HAP-1 (cell line): ENCODE data around the gene RPS6KA1.
"Not testable (repeated sequence)": the region's sequence is repeated elsewhere in the genome, so short reads cannot be mapped to it uniquely, and the experiment has no call there.

ENCODE experiments used
- DNase-seq, 2 experiments: peaks; one replicate each; pipeline ENCODE4 v3.0.0-alpha.2; 2016 to 2020; ENCODE audit warnings: low spot score in 2 of 2
- H3K27me3 ChIP-seq: fragments of 250-450 bp; sonication (Bioruptor Pico); 2 replicates; pipeline ENCODE4 v1.5.1; 2020; ENCODE audit warnings: low read depth, mild to moderate bottlenecking, moderate library complexity
- H3K36me3 ChIP-seq: fragments of 250-450 bp; sonication (Bioruptor Pico); replicated peaks from 2 replicates; pipeline ENCODE4 v1.5.1; 2020; ENCODE audit warnings: mild to moderate bottlenecking
- H3K4me1 ChIP-seq: fragments of 250-450 bp; sonication (Bioruptor Pico); 2 replicates; pipeline ENCODE4 v1.5.1; 2020; ENCODE audit warnings: mild to moderate bottlenecking
- H3K4me3 ChIP-seq: fragments of 250-450 bp; sonication (Bioruptor Pico); 2 replicates; pipeline ENCODE4 v1.5.1; 2020; ENCODE audit warnings: mild to moderate bottlenecking, moderate library complexity
- H3K9me3 ChIP-seq: fragments of 250-450 bp; sonication (Bioruptor Pico); 2 replicates; pipeline ENCODE4 v1.5.1; 2020; ENCODE audit warnings: mild to moderate bottlenecking, moderate library complexity
- in situ Hi-C: fragments of 300-500 bp; cut with MboI; formaldehyde crosslinking; loops from 3 replicates; pipeline ENCODE4 v1.14.3; 2020; ENCODE audit warnings: low sequenced_read_pairs, inconsistent platforms, mixed read lengths

Gene RPS6KA1

DNA sequence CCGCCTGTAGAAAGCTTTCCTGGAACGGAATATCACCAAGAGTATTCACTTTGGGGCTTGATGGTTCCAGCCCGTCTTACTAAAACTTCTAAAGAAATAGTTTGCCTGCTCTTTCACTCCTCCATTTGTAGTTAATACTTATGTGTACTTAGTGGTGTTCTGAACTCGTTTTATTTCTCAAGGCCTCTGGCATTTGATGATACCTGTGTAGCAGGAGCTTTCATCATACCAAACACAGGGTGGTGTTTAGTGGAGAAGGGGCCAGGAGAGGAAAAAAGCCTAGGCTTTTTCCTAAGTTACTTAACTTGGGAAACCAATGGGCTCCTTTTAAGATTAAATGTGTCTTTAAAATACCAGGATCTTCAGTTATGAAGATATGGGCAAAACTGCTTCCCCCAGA lies 74.3 kb downstream of the RPS6KA1 start:
- no peak for DNase-seq
- H3K4me3 ChIP-seq: no peak overlapping the region
- H3K4me1 ChIP-seq: peaks cover 7% of the 10 kb centered on the region; the same call in 1 of the 2 replicates
- H3K27me3 ChIP-seq: no peaks in the 10 kb centered on the region
- H3K36me3 ChIP-seq: no peaks in the 10 kb centered on the region
- H3K9me3 ChIP-seq: no peaks in the 10 kb centered on the region
- in situ Hi-C loops: loop anchor here (5.0 kb wide), 1 partner anchor 183 kb away; the partner anchor contains the start of gene PIGV

DNA sequence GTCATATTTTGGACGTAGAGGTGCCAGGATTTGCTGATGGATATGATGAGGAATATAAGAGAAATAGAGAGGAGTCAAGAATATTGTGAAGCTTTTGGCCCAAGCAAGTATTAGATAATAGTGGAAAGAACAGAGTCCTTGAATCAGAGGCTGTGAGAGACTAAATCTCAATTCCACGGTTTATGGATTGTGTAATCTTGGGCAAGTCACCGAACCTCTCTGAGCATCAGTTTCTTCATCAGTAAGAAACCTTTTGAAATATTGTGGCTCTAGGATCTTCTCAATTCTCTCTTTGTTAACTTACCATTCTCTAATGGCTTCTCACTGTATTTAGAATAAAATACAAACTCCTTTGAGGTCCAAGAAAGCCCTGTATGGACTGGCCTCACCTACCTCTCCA lies 77.6 kb downstream of the RPS6KA1 start:
- Histone ChIP-seq H3K27me3 (no peaks in the 10 kb centered on the region), H3K9me3 (no peaks in the 10 kb centered on the region), H3K4me1 (0 out of 2 replicates have a peak, but pooled peaks cover 7% of the 10 kb centered on the region), H3K36me3 (no peaks in the 10 kb centered on the region), H3K4me3 (no peak overlapping the region)
- in situ Hi-C loops: no loop called here
- DNase-seq: no peak

DNA sequence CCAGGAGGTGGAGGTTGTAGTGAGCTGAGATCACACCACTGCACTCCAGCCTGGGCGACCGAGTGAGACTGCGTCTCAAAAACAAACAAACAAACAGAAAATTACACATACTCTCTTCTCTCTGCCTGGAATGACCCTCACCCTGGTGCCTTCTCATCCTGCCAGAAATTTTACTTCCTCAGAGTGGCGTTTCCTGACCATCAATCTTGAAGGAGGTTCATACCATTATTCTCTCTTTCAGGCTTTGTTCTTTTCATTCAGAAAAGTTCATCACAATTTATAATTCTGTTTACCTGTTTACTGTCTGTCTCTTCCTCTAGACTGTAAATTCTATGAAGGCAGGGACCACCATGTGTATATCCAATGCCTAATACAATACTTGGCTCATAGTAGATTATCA lies 79.3 kb downstream of the RPS6KA1 start:
- H3K36me3 ChIP-seq: no peaks in the 10 kb centered on the region
- H3K4me1 ChIP-seq: no peaks in the 10 kb centered on the region
- H3K27me3 ChIP-seq: no peaks in the 10 kb centered on the region
- no peak for DNase-seq
- H3K4me3 ChIP-seq: no peak overlapping the region
- in situ Hi-C loops: no loop called here
- no peaks in the 10 kb centered on the region for H3K9me3 ChIP-seq

DNA sequence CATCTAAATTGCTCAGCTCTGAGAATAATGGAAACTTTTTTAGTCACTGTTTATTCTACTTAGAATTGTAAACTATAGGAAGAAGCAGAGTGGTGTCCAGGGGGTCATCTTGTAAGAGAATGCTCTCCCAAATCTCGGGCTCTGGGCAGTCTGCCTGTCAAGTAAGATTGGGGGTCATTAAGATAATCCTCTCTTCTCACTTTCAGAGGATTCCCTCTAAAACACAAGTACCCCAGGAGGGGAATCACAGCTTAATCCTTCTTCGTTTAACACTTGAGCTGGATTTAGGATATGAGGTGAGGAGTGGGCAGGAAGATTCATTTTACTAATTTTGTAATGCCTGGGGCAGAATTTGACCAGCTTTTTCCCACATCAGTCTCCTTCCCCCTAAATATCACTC lies 81.2 kb downstream of the RPS6KA1 start:
- H3K4me3 ChIP-seq: no peak overlapping the region
- no peaks in the 10 kb centered on the region for H3K36me3 ChIP-seq
- DNase-seq: no peak
- no peaks in the 10 kb centered on the region for H3K4me1 ChIP-seq
- in situ Hi-C loops: no loop called here
- H3K27me3 ChIP-seq: no peaks in the 10 kb centered on the region
- H3K9me3 ChIP-seq: no peaks in the 10 kb centered on the region

DNA sequence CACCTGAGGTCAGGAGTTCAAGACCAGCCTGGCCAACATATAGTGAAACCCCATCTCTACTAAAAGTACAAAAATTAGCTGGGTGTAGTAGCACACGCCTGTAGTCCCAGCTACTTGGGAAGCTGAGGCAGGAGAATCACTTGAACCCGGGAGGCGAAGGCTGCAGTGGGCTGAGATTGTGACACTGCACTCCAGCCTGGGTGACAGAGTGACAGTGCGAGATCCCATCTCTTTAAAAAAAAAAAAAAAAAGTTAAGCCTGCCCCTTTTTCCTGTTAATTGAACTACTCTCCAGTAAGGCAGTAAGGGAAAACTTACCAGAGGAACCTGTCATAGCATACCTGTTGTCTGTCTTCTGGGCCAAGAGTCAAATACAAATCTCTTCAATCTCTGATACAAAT lies 83.1 kb downstream of the RPS6KA1 start:
- in situ Hi-C loops, H3K4me3 ChIP-seq, H3K36me3 ChIP-seq, H3K4me1 ChIP-seq, H3K9me3 ChIP-seq, DNase-seq, H3K27me3 ChIP-seq: not testable (repeated sequence)

DNA sequence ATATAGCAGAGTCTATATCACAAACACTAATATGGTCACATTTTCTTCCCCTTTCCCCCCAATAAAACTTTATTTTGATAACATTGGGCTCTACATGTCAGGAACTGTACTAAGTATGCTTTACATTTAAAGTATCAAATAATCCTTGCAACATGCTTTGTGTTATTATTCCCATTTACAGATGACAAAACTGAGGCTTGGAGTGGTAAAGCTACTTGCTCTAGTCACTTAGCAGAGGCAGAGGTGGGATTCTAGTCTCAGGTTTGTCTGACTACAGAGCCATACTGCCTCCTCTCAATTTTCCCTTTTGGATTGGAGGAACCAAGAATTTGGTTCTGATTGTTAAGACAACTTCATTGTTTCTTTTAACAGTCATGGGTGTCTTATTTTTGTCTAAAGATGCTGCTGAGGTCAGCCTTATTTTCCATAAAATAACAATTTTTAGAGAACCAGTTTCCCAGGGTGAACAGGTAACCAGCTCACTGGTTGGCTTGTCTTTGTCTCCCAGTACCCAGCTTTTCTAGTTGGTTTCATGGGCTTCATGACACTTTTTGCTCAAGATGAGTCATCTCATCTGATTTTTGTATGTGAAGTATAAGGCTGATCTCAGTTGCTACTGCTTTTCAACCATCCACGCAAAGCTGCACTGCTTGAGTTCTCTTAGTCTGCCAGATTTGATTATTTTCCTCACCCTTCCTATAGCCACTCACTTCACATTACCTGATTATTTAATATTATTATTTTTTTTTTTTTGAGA lies 85.3 kb downstream of the RPS6KA1 start:
- no peak for DNase-seq
- Histone ChIP-seq H3K27me3 (no peaks in the 10 kb centered on the region), H3K36me3 (no peaks in the 10 kb centered on the region), H3K4me1 (peaks cover 16% of the 10 kb centered on the region), H3K4me3 (no peak overlapping the region), H3K9me3 (no peaks in the 10 kb centered on the region)
- in situ Hi-C loops: no loop called here

DNA sequence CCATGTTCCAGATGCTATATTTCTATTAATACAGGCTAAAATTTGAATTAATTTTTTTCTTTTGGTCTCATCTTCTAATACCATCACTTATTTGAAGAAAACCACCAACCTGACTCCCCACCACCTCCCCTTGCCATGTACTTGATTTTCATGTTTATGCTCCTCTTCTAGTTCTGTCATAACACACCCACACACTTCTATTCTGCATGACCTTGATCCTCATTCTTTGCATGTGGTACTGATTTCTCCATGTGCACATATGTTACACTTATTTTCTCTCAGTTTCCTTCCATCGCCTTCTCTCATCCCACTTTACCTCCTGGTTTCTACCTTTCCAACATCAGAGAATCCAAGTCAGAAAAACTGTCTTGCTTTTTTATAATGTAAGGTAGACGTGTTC lies 87.3 kb downstream of the RPS6KA1 start:
- in situ Hi-C loops: no loop called here
- no peaks in the 10 kb centered on the region for H3K27me3 ChIP-seq

DNA sequence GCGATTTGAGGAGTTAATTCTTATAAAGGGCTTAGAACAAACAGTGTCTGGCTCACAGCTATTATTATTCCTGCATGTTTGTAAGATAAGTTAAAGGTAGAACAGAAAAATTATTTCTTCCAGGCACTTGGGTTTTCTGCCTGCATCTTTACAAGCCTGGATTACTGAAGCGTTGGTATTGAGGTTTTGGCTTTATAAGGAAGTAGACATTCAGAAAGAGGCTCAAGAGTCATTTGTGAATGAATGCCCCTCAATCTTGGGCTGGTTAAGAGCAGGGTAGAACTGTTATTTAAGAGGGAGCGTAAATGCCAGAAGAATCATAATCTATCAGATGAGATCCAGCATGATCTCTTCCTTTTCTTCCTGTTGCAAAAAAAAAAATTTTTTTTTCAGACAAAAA lies 89.0 kb downstream of the RPS6KA1 start:
- H3K4me1 ChIP-seq: peaks cover 24% of the 10 kb centered on the region

More for the DNA sequence above, 87.3 kb downstream of the RPS6KA1 start:
- DNase-seq: no peak
- peaks cover 23% of the 10 kb centered on the region for H3K4me1 ChIP-seq
- H3K4me3 ChIP-seq: no peak overlapping the region
- H3K9me3 ChIP-seq: no peaks in the 10 kb centered on the region
- H3K36me3 ChIP-seq: no peaks in the 10 kb centered on the region

More for the DNA sequence above, 89.0 kb downstream of the RPS6KA1 start:
- no peaks in the 10 kb centered on the region for H3K9me3 ChIP-seq
- peak; percentile 58 to 97 for DNase-seq
- H3K36me3 ChIP-seq: no peaks in the 10 kb centered on the region
- no peak overlapping the region for H3K4me3 ChIP-seq
- in situ Hi-C loops: no loop called here
- H3K27me3 ChIP-seq: no peaks in the 10 kb centered on the region
